Kidney epithelial cell (primary cell): Measurements from ENCODE around the gene VSTM2B. TPM values are rescaled to one million over a fixed set of nuclear protein-coding genes. Genes with fewer than 3 reads are reported as not detected.

Experiments
- DNase-seq: peaks from one replicate; pipeline ENCODE4 v3.0.0-alpha.2; 2010; ENCODE audit warnings: low read depth
- H3K27me3 ChIP-seq: 2 replicates; pipeline ENCODE4 v1.6.0; 2011; ENCODE audit warnings: low read length; ENCODE audit not compliant: control insufficient read depth, insufficient read depth
- H3K36me3 ChIP-seq: 2 replicates; pipeline ENCODE4 v1.5.1; 2011; ENCODE audit warnings: low read length; ENCODE audit not compliant: control insufficient read depth, insufficient read depth
- H3K4me3 ChIP-seq: 2 replicates; pipeline ENCODE4 v1.5.1; 2011; ENCODE audit warnings: low read depth, mild to moderate bottlenecking, control low read depth, low read length
- total RNA-seq: library from RNA; depleted of rRNA; stranded (reverse); fragments of >200 nt; gene quantifications from 2 replicates; pipeline ENCODE4 v1.2.3, GENCODE V29; 2015
- TF ChIP-seq, protein P1 (sequence below): IDR thresholded peaks from 2 replicates; pipeline ENCODE4 v1.5.1; 2011; ENCODE audit warnings: mild to moderate bottlenecking, moderate library complexity, low read length, control low read depth, inconsistent platforms; ENCODE audit not compliant: insufficient read depth, poor library complexity, severe bottlenecking

Gene VSTM2B
- total RNA-seq, 1 donor from 2014 or later = not detected

DNA sequence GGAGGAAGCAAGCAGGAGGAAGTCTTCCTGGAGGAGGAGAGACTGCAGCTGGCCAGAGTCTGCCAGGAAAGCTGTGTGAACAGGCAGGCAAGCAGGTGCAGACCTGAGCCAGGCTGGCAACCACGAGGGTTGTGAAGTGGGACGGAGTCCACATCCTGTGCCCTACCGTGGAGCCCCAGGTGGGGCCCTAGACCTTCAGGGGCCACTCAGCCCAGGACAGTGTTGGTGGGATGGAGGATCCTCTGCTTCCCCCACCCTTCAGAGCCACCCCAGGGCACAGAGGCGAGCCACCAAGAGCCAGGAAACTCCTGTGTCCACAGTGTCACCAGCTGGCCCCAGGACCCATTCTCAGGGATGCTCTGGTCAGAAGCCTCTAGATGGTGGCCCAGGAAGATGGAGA, 8.4 kb upstream of the VSTM2B start:
- TF ChIP-seq, protein P1, sequence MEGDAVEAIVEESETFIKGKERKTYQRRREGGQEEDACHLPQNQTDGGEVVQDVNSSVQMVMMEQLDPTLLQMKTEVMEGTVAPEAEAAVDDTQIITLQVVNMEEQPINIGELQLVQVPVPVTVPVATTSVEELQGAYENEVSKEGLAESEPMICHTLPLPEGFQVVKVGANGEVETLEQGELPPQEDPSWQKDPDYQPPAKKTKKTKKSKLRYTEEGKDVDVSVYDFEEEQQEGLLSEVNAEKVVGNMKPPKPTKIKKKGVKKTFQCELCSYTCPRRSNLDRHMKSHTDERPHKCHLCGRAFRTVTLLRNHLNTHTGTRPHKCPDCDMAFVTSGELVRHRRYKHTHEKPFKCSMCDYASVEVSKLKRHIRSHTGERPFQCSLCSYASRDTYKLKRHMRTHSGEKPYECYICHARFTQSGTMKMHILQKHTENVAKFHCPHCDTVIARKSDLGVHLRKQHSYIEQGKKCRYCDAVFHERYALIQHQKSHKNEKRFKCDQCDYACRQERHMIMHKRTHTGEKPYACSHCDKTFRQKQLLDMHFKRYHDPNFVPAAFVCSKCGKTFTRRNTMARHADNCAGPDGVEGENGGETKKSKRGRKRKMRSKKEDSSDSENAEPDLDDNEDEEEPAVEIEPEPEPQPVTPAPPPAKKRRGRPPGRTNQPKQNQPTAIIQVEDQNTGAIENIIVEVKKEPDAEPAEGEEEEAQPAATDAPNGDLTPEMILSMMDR = no peak
- Histone ChIP-seq H3K4me3 (no peak overlapping the region), H3K36me3 (no peaks in the 10 kb centered on the region), H3K27me3 (peaks cover 4% of the 10 kb centered on the region)
- DNase-seq = no peak

DNA sequence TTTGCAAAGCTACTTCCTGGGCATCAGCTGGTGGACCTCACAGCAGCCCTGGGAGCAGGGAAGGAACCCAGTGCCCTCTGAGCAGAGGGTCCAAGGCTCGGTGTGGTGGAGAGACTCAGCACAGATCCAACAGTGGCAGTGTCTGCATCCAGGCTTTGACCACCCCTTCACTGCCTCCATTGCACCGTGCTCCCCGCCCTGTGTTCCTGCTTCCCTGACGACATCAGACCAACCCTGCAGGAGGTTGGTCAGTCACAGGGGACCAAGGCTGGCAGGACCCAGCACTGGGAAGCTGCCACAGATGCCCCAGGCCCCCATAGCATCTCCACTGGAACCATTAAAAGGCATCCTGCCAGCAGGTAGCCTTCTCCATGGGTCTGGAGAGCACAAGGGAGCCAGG, 7.8 kb upstream of the VSTM2B start:
- Histone ChIP-seq H3K36me3 (no peaks in the 10 kb centered on the region), H3K27me3 (peaks cover 4% of the 10 kb centered on the region), H3K4me3 (no peak overlapping the region)
- no peak for DNase-seq
- TF ChIP-seq, protein P1 = no peak

DNA sequence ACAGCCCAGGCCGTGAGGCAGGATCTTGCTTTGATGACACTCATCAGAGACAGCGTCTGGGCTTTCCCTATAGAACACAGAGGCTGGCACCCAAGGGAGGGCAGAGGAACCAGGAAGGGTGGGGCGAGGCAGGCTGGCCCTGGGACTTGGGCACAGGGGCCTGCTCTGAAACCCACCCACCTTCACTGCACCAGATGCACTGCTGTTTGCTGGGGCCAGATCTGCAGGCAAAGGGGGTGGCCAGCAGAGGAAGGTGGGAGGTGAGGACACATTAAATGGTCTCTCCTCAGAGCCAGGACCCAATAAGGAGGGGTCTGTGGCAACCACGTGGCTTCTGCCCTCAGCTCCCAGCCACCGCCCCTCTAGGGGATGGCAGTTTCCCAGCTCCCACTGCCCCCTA, 6.6 kb upstream of the VSTM2B start:
- TF ChIP-seq, protein P1 = no peak
- Histone ChIP-seq H3K27me3 (peaks cover 16% of the 10 kb centered on the region), H3K36me3 (no peaks in the 10 kb centered on the region), H3K4me3 (no peak overlapping the region)
- no peak for DNase-seq

DNA sequence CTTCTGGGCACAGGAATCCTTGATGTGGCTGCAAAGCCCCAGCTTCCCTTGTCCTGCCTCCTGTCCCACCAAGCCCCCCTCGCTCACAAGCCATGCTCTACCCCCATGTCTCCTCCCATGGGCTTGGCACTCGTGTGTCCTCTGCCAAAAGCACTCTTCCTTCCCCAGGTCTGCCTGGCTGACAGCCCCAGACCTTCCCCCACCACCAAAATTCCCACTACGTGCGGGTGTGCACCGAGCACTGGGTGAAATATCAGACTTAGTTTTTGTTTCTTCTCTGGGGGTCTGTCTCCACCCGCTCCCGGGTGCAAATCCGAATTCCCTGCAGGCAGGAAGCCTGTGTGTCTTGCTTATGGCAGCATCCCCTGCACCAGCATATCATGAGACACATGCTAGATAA, 5.9 kb upstream of the VSTM2B start:
- H3K36me3 ChIP-seq = no peaks in the 10 kb centered on the region
- TF ChIP-seq, protein P1 = no peak
- H3K4me3 ChIP-seq = no peak overlapping the region
- H3K27me3 ChIP-seq = peaks cover 24% of the 10 kb centered on the region
- DNase-seq = no peak

DNA sequence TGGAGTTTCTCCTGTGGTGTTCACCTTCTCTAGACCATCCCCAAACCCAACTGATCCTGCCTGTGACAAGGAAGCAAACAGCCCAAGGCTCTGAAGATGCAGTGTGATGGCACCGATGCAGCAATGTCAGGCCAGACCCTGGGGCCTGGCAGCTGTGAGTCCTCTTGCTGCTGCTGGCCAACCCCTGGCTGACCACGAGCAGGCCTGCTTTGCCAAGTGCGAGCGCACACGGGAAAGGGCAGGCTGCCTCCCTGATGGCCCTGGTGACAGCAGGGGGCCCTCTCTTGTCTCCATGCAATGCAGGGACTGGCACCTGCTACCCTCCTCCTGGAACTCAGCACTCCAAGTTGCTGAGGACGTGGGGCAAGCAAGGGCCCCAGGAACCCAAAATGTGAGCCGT, 5.4 kb upstream of the VSTM2B start:
- no peak for DNase-seq
- TF ChIP-seq, protein P1 = no peak
- no peaks in the 10 kb centered on the region for H3K36me3 ChIP-seq
- H3K4me3 ChIP-seq = no peak overlapping the region
- H3K27me3 ChIP-seq = peaks cover 28% of the 10 kb centered on the region

DNA sequence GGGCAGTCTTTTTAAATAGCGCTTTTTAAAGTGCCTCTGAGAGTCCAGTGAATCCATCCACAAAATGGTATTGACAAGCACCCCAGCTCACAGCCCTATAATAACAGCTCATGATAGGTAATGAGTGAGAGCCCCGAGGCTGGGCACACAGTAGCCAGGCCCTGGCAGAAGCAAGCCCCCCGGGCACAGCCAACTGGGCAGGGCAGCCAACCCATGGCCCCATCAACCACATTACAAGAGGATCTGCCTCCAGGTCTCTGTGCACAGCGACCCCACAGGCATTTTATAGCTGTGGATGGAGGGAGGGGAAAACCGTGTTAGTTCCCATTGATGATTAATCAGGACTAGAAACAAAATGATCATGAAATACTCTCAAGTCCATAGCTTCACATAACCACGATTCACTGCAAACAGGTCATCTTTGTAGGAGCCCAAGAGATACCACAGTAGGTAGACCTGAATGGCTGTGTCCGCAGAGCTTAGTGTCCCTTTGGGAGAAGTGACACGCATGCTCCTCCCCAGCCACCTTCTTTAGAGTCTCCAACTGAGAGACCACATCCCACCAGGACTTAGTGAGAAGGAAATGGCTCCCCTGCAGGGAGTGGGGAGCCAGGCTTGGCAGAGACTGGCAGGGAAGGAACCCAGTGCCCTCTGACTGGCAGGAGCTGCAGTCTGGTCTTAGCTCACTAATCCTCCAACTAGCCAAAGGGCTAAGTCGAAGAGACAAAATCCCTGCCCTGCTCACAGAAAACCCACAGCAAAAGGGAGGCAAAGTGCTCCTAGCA, 4.3 kb upstream of the VSTM2B start:
- Histone ChIP-seq H3K4me3 (no peak overlapping the region), H3K27me3 (peaks cover 37% of the 10 kb centered on the region)
- TF ChIP-seq, protein P1 = no peak

More for the DNA sequence above, 4.3 kb upstream of the VSTM2B start:
- no peaks in the 10 kb centered on the region for H3K36me3 ChIP-seq
- DNase-seq = no peak
